ENCODE measurements around the gene EDEM2. TPM values are rescaled to one million over a fixed set of nuclear protein-coding genes. Genes with fewer than 3 reads are reported as not detected.

EDEM2 gene
- total RNA-seq, 1 donor from 2014 or later, result 12.7 TPM

Other genes with a start within 250 kb of the EDEM2 start
- gene GSS, start 191.5 kb downstream of the EDEM2 start, total RNA-seq, result 17.6 TPM
- gene MYH7B, start 191.5 kb downstream of the EDEM2 start, total RNA-seq, result 230 TPM
- 35.3 TPM for gene TRPC4AP, start 54.5 kb downstream of the EDEM2 start, total RNA-seq
- 10.5 TPM for gene PROCR, start 24.7 kb upstream of the EDEM2 start, total RNA-seq
- gene MMP24, start 79.4 kb upstream of the EDEM2 start, total RNA-seq, result 0.35 TPM
- gene MMP24OS, start 130.8 kb upstream of the EDEM2 start, total RNA-seq, result 50.1 TPM
- 36.5 TPM for gene EIF6, start 137.4 kb upstream of the EDEM2 start, total RNA-seq
- not detected for gene FAM83C, start 145.1 kb upstream of the EDEM2 start, total RNA-seq

All from Right ventricle myocardium inferior (tissue), 1 donor.